Trophoblast cell (in vitro differentiated cells and primary cell): ENCODE data around the gene NCOA4.
"Not testable (repeated sequence)": the region's sequence is repeated elsewhere in the genome, so short reads cannot be mapped to it uniquely, and the experiment has no call there.

Source experiments
- DNase-seq, 2 donors: peaks; one replicate each; pipeline ENCODE4 v3.0.0-alpha.2; 2016
- H2AFZ ChIP-seq: 2 replicates; pipeline ENCODE4 v1.6.1; 2013; ENCODE audit warnings: low read length, moderate library complexity, mild to moderate bottlenecking; ENCODE audit not compliant: insufficient read depth, poor library complexity
- H2AK5ac ChIP-seq: 2 replicates; pipeline ENCODE4 v1.6.1; 2013; ENCODE audit warnings: mild to moderate bottlenecking, low read length
- H2BK120ac ChIP-seq: 2 replicates; pipeline ENCODE4 v1.6.1; 2013; ENCODE audit warnings: low read length, mild to moderate bottlenecking, moderate library complexity; ENCODE audit not compliant: insufficient read depth, poor library complexity
- H2BK12ac ChIP-seq: 2 replicates; pipeline ENCODE4 v1.6.1; 2013; ENCODE audit warnings: mild to moderate bottlenecking, low read length, moderate library complexity
- H2BK5ac ChIP-seq: 2 replicates; pipeline ENCODE4 v1.6.1; 2013; ENCODE audit warnings: low read length, low read depth, moderate library complexity, mild to moderate bottlenecking; ENCODE audit not compliant: poor library complexity
- H3K14ac ChIP-seq: 2 replicates; pipeline ENCODE4 v1.6.1; 2013; ENCODE audit warnings: mild to moderate bottlenecking, low read length
- H3K18ac ChIP-seq: 2 replicates; pipeline ENCODE4 v1.6.1; 2013; ENCODE audit warnings: mild to moderate bottlenecking, low read length
- H3K23ac ChIP-seq: 2 replicates; pipeline ENCODE4 v1.6.1; 2013; ENCODE audit warnings: low read length
- H3K27ac ChIP-seq: 2 replicates; pipeline ENCODE4 v1.5.1; 2013; ENCODE audit warnings: low read depth, mild to moderate bottlenecking, inconsistent platforms, low read length, moderate library complexity
- H3K27me3 ChIP-seq: 2 replicates; pipeline ENCODE4 v1.6.1; 2013; ENCODE audit warnings: inconsistent platforms, mild to moderate bottlenecking, low read length, moderate library complexity; ENCODE audit not compliant: insufficient read depth
- H3K36me3 ChIP-seq, 2 experiments: 1 replicate in 1 of 2; 2 replicates in 1 of 2; pipeline ENCODE4 v1.6.1; 2013; ENCODE audit warnings: low read length in 2 of 2, mild to moderate bottlenecking in 2 of 2, moderate library complexity in 1 of 2; ENCODE audit not compliant: insufficient read depth in 2 of 2, control insufficient read depth in 1 of 2
- H3K4ac ChIP-seq: 2 replicates; pipeline ENCODE4 v1.6.1; 2013; ENCODE audit warnings: low read depth, mild to moderate bottlenecking, low read length, moderate library complexity
- H3K4me1 ChIP-seq, 2 experiments: 1 replicate in 1 of 2; 2 replicates in 1 of 2; pipeline ENCODE4 v1.6.1; 2013; ENCODE audit warnings: low read length in 2 of 2, mild to moderate bottlenecking in 2 of 2, moderate library complexity in 1 of 2; ENCODE audit not compliant: insufficient read depth in 2 of 2, control insufficient read depth in 1 of 2
- H3K4me2 ChIP-seq: 2 replicates; pipeline ENCODE4 v1.6.1; 2013; ENCODE audit warnings: inconsistent platforms, mild to moderate bottlenecking, low read length, moderate library complexity
- H3K4me3 ChIP-seq: 2 replicates; pipeline ENCODE4 v1.5.1; 2013; ENCODE audit warnings: mild to moderate bottlenecking, low read depth, low read length, inconsistent platforms
- H3K79me1 ChIP-seq: one replicate; pipeline ENCODE4 v1.6.1; 2013; ENCODE audit warnings: low read length
- H3K79me2 ChIP-seq: 2 replicates; pipeline ENCODE4 v1.6.1; 2013; ENCODE audit warnings: low read length, mild to moderate bottlenecking; ENCODE audit not compliant: control insufficient read depth, insufficient read depth, poor library complexity
- H3K9ac ChIP-seq: 2 replicates; pipeline ENCODE4 v1.6.1; 2013; ENCODE audit warnings: mild to moderate bottlenecking, low read length
- H3K9me3 ChIP-seq: 2 replicates; pipeline ENCODE4 v1.6.1; 2013; ENCODE audit warnings: low read depth, mild to moderate bottlenecking, control low read depth, inconsistent platforms, low read length; ENCODE audit not compliant: insufficient read depth
- H4K12ac ChIP-seq: 2 replicates; pipeline ENCODE4 v1.6.1; 2013; ENCODE audit warnings: low read depth, mild to moderate bottlenecking, low read length, moderate library complexity
- H4K8ac ChIP-seq: 2 replicates; pipeline ENCODE4 v1.6.1; 2013; ENCODE audit warnings: low read depth, mild to moderate bottlenecking, low read length, moderate library complexity
- H4K91ac ChIP-seq: one replicate; pipeline ENCODE4 v1.6.1; 2013; ENCODE audit warnings: low read depth, mild to moderate bottlenecking, low read length, moderate library complexity
- WGBS: extraction: QIAGEN DNeasy Blood & Tissue Kit; methylation state at CpG from one replicate; pipeline ENCODE4 v1.1.7; 2013; ENCODE audit warnings: missing lambda C conversion rate; ENCODE audit not compliant: insufficient read length, insufficient coverage; ENCODE audit errors: extremely low coverage; 5-methylcytosine and 5-hydroxymethylcytosine counted together

The NCOA4 gene

GRCh38 chr10:45978554-45978953 is 51.9 kb downstream of the NCOA4 start:
- H3K4me3 ChIP-seq, result not testable (repeated sequence)
- no CpG with 5 or more reads among the region's 2 CpGs for WGBS

GRCh38 chr10:45974041-45974440 is 56.4 kb downstream of the NCOA4 start:
- H4K91ac ChIP-seq, H4K12ac ChIP-seq, H3K79me1 ChIP-seq, H3K36me3 ChIP-seq, H3K9ac ChIP-seq, H3K18ac ChIP-seq, H3K9me3 ChIP-seq, H3K4ac ChIP-seq, DNase-seq, H2BK5ac ChIP-seq, H3K27ac ChIP-seq, H3K4me3 ChIP-seq, H2BK120ac ChIP-seq, H3K14ac ChIP-seq, H3K79me2 ChIP-seq, H3K4me2 ChIP-seq, H3K4me1 ChIP-seq, H2AFZ ChIP-seq, H3K23ac ChIP-seq, H2BK12ac ChIP-seq, H3K27me3 ChIP-seq, H4K8ac ChIP-seq, H2AK5ac ChIP-seq: not testable (repeated sequence)
- WGBS, result no CpG with 5 or more reads among the region's 3 CpGs

More at GRCh38 chr10:45978554-45978953, 51.9 kb downstream of the NCOA4 start:
- not testable (repeated sequence) for H3K9me3 ChIP-seq, H3K23ac ChIP-seq, H4K12ac ChIP-seq, H3K79me2 ChIP-seq, H3K4me1 ChIP-seq, H2AK5ac ChIP-seq, H4K8ac ChIP-seq, H3K79me1 ChIP-seq, H4K91ac ChIP-seq, H2BK12ac ChIP-seq, H3K9ac ChIP-seq, DNase-seq, H3K4me2 ChIP-seq, H3K14ac ChIP-seq, H3K18ac ChIP-seq, H2AFZ ChIP-seq, H3K4ac ChIP-seq, H2BK120ac ChIP-seq, H3K27ac ChIP-seq, H3K36me3 ChIP-seq, H2BK5ac ChIP-seq, H3K27me3 ChIP-seq

- H4K91ac ChIP-seq, H3K79me2 ChIP-seq, H2BK120ac ChIP-seq, H3K27ac ChIP-seq, H3K4me1 ChIP-seq, H2AFZ ChIP-seq, H2AK5ac ChIP-seq, H3K9me3 ChIP-seq, H2BK5ac ChIP-seq, H3K27me3 ChIP-seq, H3K23ac ChIP-seq, H2BK12ac ChIP-seq, H3K36me3 ChIP-seq, H3K79me1 ChIP-seq, H3K18ac ChIP-seq, DNase-seq: not testable (repeated sequence)
- peak overlapping the region; percentile 80 for H4K12ac ChIP-seq
- H3K9ac ChIP-seq, result peak overlapping the region; percentile 87
- H3K4me3 ChIP-seq, result peak overlapping the region; percentile 92
- H3K14ac ChIP-seq, result peak overlapping the region; percentile 66
- peak overlapping the region; percentile 93 for H3K4ac ChIP-seq
- H4K8ac ChIP-seq, result peak overlapping the region; percentile 94
- H3K4me2 ChIP-seq, result peak overlapping the region; percentile 92
- WGBS, result no CpG with 5 or more reads among the region's 10 CpGs
These were observed 57.6 kb downstream of the NCOA4 start for GRCh38 chr10:45972813-45973169.

- H2BK5ac ChIP-seq, H3K23ac ChIP-seq, H2AK5ac ChIP-seq, H3K79me1 ChIP-seq, H3K9me3 ChIP-seq, H3K79me2 ChIP-seq, H3K27ac ChIP-seq, H2BK120ac ChIP-seq, H3K36me3 ChIP-seq, H3K27me3 ChIP-seq, H2BK12ac ChIP-seq, H3K4me1 ChIP-seq: not testable (repeated sequence)
- Histone ChIP-seq H3K4me3 (peak within 1 kb of the TSS; percentile 92), H2AFZ (peak within 1 kb of the TSS; percentile 73), H4K12ac (peak within 1 kb of the TSS; percentile 80), H3K4me2 (peak within 1 kb of the TSS; percentile 92), H4K8ac (peak within 1 kb of the TSS; percentile 94), H3K18ac (peak within 1 kb of the TSS; percentile 85), H3K14ac (peak within 1 kb of the TSS; percentile 72), H3K9ac (peak within 1 kb of the TSS; percentile 88), H3K4ac (peak within 1 kb of the TSS; percentile 96), H4K91ac (peak within 1 kb of the TSS; percentile 79)
- WGBS, result no CpG with 5 or more reads among the region's 60 CpGs
- peak; percentile 79 to 90 for DNase-seq
These were observed 58.2 kb downstream of the NCOA4 start, which contains the start of gene TIMM23 for GRCh38 chr10:45972106-45972812. TIMM23 (plus strand) TSS chr10:45972489; CDS start chr10:45972625, 136 bp downstream.
